22Rv1 (cell line): ENCODE data around the gene GTF2IRD1.

Experiments
- CTCF ChIP-seq: fragments of 450-650 bp; IDR thresholded peaks from 2 replicates; pipeline ENCODE4 v1.5.1; 2017; ENCODE audit warnings: mild to moderate bottlenecking
- ZFX ChIP-seq: fragments of 450-650 bp; IDR thresholded peaks from 2 replicates; pipeline ENCODE4 v1.6.1; 2017; ENCODE audit warnings: antibody characterized with exemption, borderline replicate concordance

GRCh38 chr7:74599244-74599643 is 145.5 kb downstream of the GTF2IRD1 start:
- no peak for TF ChIP-seq CTCF
- no peak for TF ChIP-seq ZFX
